Loucy (cell line): Measurements from ENCODE around the gene RUSF1.

Experiments
- H2AFZ ChIP-seq: fragments of 200-600 bp; sonication (generic); 2 replicates; pipeline ENCODE4 v1.6.0; 2016; ENCODE audit warnings: antibody characterized with exemption, mild to moderate bottlenecking, low read length, moderate library complexity
- H3F3A ChIP-seq: fragments of 200-600 bp; 2 replicates; pipeline ENCODE4 v1.6.0; 2016; ENCODE audit warnings: antibody characterized with exemption, low read depth, mild to moderate bottlenecking
- H3K27me3 ChIP-seq: fragments of 200-600 bp; sonication (generic); 2 replicates; pipeline ENCODE4 v1.6.1; 2014; ENCODE audit warnings: low read length, mild to moderate bottlenecking; ENCODE audit not compliant: insufficient read depth, poor library complexity, severe bottlenecking
- H3K36me3 ChIP-seq: fragments of 200-600 bp; sonication (generic); 2 replicates; pipeline ENCODE4 v1.6.1; 2016; ENCODE audit warnings: low read length; ENCODE audit not compliant: insufficient read depth
- H3K4me1 ChIP-seq: fragments of 200-600 bp; sonication (generic); 2 replicates; pipeline ENCODE4 v1.5.1; 2014; ENCODE audit warnings: low read length, mild to moderate bottlenecking; ENCODE audit not compliant: insufficient read depth, poor library complexity, severe bottlenecking
- H3K4me2 ChIP-seq: fragments of 200-600 bp; sonication (generic); 2 replicates; pipeline ENCODE4 v1.6.0; 2014; ENCODE audit warnings: antibody characterized with exemption, low read length, low read depth, mild to moderate bottlenecking; ENCODE audit not compliant: poor library complexity, severe bottlenecking
- H3K4me3 ChIP-seq: fragments of 200-600 bp; sonication (generic); 2 replicates; pipeline ENCODE4 v1.5.1; 2014; ENCODE audit warnings: low read length, mild to moderate bottlenecking, mixed read lengths; ENCODE audit not compliant: poor library complexity, severe bottlenecking
- H3K79me2 ChIP-seq: fragments of 200-600 bp; sonication (generic); 2 replicates; pipeline ENCODE4 v1.6.1; 2014; ENCODE audit warnings: low read length; ENCODE audit not compliant: insufficient read depth
- H3K9ac ChIP-seq: fragments of 200-600 bp; sonication (generic); 2 replicates; pipeline ENCODE4 v1.6.0; 2014; ENCODE audit warnings: mild to moderate bottlenecking, low read depth, low read length, moderate library complexity; ENCODE audit not compliant: poor library complexity, severe bottlenecking
- H3K9me2 ChIP-seq: fragments of 200-600 bp; sonication (generic); replicated peaks from 2 replicates; pipeline ENCODE4 v1.6.1; 2016; ENCODE audit warnings: low read depth, low read length, mixed read lengths
- H3K9me3 ChIP-seq: fragments of 200-600 bp; sonication (generic); 2 replicates; pipeline ENCODE4 v1.6.1; 2014; ENCODE audit warnings: mild to moderate bottlenecking, antibody characterized with exemption, low read length, low read depth; ENCODE audit not compliant: insufficient read depth
- H4K20me1 ChIP-seq: fragments of 200-600 bp; sonication (generic); 2 replicates; pipeline ENCODE4 v1.6.0; 2014; ENCODE audit warnings: antibody characterized with exemption, low read length, mild to moderate bottlenecking; ENCODE audit not compliant: insufficient read depth, poor library complexity, severe bottlenecking
- CTCF ChIP-seq: fragments of 200-600 bp; sonication (generic); conservative IDR thresholded peaks from 2 replicates; pipeline ENCODE4 v1.5.1; 2014; ENCODE audit warnings: mild to moderate bottlenecking, antibody characterized with exemption, low read length
- EZH2phosphoT487 ChIP-seq: fragments of 200-600 bp; IDR thresholded peaks from 2 replicates; pipeline ENCODE4 v1.6.1; 2018; ENCODE audit warnings: antibody characterized with exemption, mild to moderate bottlenecking, moderate library complexity, borderline replicate concordance

RUSF1 gene

GRCh38 chr16:31453255-31454204, 54.7 kb downstream of the RUSF1 start:
- Histone ChIP-seq H3K4me1 (peaks cover 36% of the 10 kb centered on the region), H3K79me2 (peaks cover 31% of the 10 kb centered on the region), H3K36me3 (no peaks in the 10 kb centered on the region), H2AFZ (no peak overlapping the region), H3K9ac (peak overlapping the region; percentile 29), H3K9me2 (no peaks in the 10 kb centered on the region), H3K4me2 (no peak overlapping the region), H4K20me1 (peaks cover 29% of the 10 kb centered on the region), H3K4me3 (no peak overlapping the region), H3K27me3 (no peaks in the 10 kb centered on the region), H3K9me3 (no peaks in the 10 kb centered on the region), H3F3A (peaks cover 6% of the 10 kb centered on the region)
- TF ChIP-seq CTCF (no peak), EZH2phosphoT487 (no peak)

GRCh38 chr16:31452631-31453106, 55.5 kb downstream of the RUSF1 start:
- H3K36me3 ChIP-seq = no peaks in the 10 kb centered on the region
- no peaks in the 10 kb centered on the region for H3K9me3 ChIP-seq
- no peaks in the 10 kb centered on the region for H3K27me3 ChIP-seq
- H3K9ac ChIP-seq = no peak overlapping the region
- TF ChIP-seq EZH2phosphoT487 (no peak), CTCF (no peak)
- no peak overlapping the region for H3K4me2 ChIP-seq
- H3K4me3 ChIP-seq = no peak overlapping the region
- H3K9me2 ChIP-seq = no peaks in the 10 kb centered on the region
- H4K20me1 ChIP-seq = peaks cover 24% of the 10 kb centered on the region
- H3F3A ChIP-seq = peaks cover under 1% of the 10 kb centered on the region; the same call in 1 of the 2 replicates
- H3K79me2 ChIP-seq = peaks cover 28% of the 10 kb centered on the region
- peaks cover 32% of the 10 kb centered on the region for H3K4me1 ChIP-seq
- no peak overlapping the region for H2AFZ ChIP-seq

GRCh38 chr16:31451681-31452351, 56.4 kb downstream of the RUSF1 start:
- H3K4me2 ChIP-seq = no peak overlapping the region
- no peak overlapping the region for H2AFZ ChIP-seq

More at GRCh38 chr16:31451681-31452351, 56.4 kb downstream of the RUSF1 start:
- H4K20me1 ChIP-seq = peaks cover 15% of the 10 kb centered on the region
- peak; percentile 64 for TF ChIP-seq CTCF
- TF ChIP-seq EZH2phosphoT487 = no peak
- H3K9ac ChIP-seq = no peak overlapping the region
- no peaks in the 10 kb centered on the region for H3K9me2 ChIP-seq
- H3K9me3 ChIP-seq = no peaks in the 10 kb centered on the region
- no peaks in the 10 kb centered on the region for H3F3A ChIP-seq
- no peaks in the 10 kb centered on the region for H3K36me3 ChIP-seq
- no peaks in the 10 kb centered on the region for H3K27me3 ChIP-seq
- H3K4me1 ChIP-seq = peaks cover 24% of the 10 kb centered on the region
- peaks cover 20% of the 10 kb centered on the region for H3K79me2 ChIP-seq
- no peak overlapping the region for H3K4me3 ChIP-seq
